Panc1 (cell line): Measurements from ENCODE around the gene SUSD2. TPM values are rescaled to one million over a fixed set of nuclear protein-coding genes. Genes with fewer than 3 reads are reported as not detected.
A peak's percentile ranks its signal among the peaks of the same experiment; 100 is the strongest.

Experiments
- ATAC-seq: fragments of 200-7000 bp; cut with Tn5 transposase; 2 replicates; pipeline ENCODE4 v1.9.1; 2020; ENCODE audit warnings: mild to moderate bottlenecking, moderate library complexity
- BruUV-seq: library from RNA; stranded (reverse); fragments of 400-500 nt; replicated peaks from 2 replicates; lab custom pipeline; 2021; lab: Mats Ljungman, UMichigan
- CTCF ChIA-PET: fragments of 300-600 bp; sonication (Branson Sonifier 250); formaldehyde crosslinking; loops from one replicate; lab custom pipeline; 2022; ENCODE audit warnings: antibody characterized with exemption; lab: Charles Lee
- POLR2A ChIA-PET: fragments of 300-600 bp; sonication (Branson Sonifier 250); formaldehyde crosslinking; loops from one replicate; lab custom pipeline; 2022; ENCODE audit warnings: antibody characterized with exemption; lab: Charles Lee
- DNase-seq: peaks from one replicate; pipeline ENCODE4 v3.0.0-alpha.2; 2010; ENCODE audit warnings: low read depth, low spot score
- H3K27ac ChIP-seq: 2 replicates; pipeline ENCODE4 v1.5.1; 2011; ENCODE audit warnings: mild to moderate bottlenecking, low read length, inconsistent platforms
- H3K27me3 ChIP-seq: fragments of 200-500 bp; sonication (Bioruptor generic); 2 replicates; pipeline ENCODE4 v1.6.0; 2014; ENCODE audit warnings: low read length, inconsistent platforms; ENCODE audit not compliant: control insufficient read depth, insufficient read depth
- H3K36me3 ChIP-seq: fragments of 200-500 bp; sonication (Bioruptor generic); 2 replicates; pipeline ENCODE4 v1.5.1; 2014; ENCODE audit warnings: inconsistent platforms, mild to moderate bottlenecking, low read length, moderate library complexity; ENCODE audit not compliant: control insufficient read depth, insufficient read depth
- H3K4me1 ChIP-seq: 2 replicates; pipeline ENCODE4 v1.5.1; 2011; ENCODE audit warnings: inconsistent platforms, mild to moderate bottlenecking, low read length, moderate library complexity; ENCODE audit not compliant: control insufficient read depth, insufficient read depth
- H3K4me3 ChIP-seq, 2 experiments: 2 replicates each; pipeline ENCODE4 v1.5.1; 2011 to 2012; ENCODE audit warnings: low read depth in 2 of 2, low read length in 2 of 2, mild to moderate bottlenecking in 2 of 2, inconsistent platforms in 1 of 2, moderate library complexity in 1 of 2
- H3K9me3 ChIP-seq: fragments of 200-500 bp; sonication (Bioruptor generic); 2 replicates; pipeline ENCODE4 v1.5.1; 2014; ENCODE audit warnings: low read depth, mild to moderate bottlenecking, inconsistent platforms, low read length, moderate library complexity; ENCODE audit not compliant: control insufficient read depth, insufficient read depth
- CTCF ChIP-seq: fragments of 450-650 bp; IDR thresholded peaks from 2 replicates; pipeline ENCODE4 v1.5.1; 2017; ENCODE audit warnings: mild to moderate bottlenecking
- POLR2AphosphoS5 ChIP-seq: IDR thresholded peaks from 2 replicates; pipeline ENCODE4 v1.6.1; 2012; ENCODE audit warnings: mild to moderate bottlenecking, low read depth, low read length, moderate library complexity
- REST ChIP-seq, 2 experiments: IDR thresholded peaks; 2 replicates each; pipeline ENCODE4 v1.6.1; 2011 to 2012; ENCODE audit warnings: low read depth in 2 of 2, control low read depth in 1 of 2, low read length in 1 of 2, mild to moderate bottlenecking in 1 of 2, moderate library complexity in 1 of 2; ENCODE audit not compliant: insufficient read depth in 1 of 2
- SIN3A ChIP-seq: IDR thresholded peaks from 2 replicates; pipeline ENCODE4 v1.6.1; 2012; ENCODE audit warnings: low read depth, mild to moderate bottlenecking, low read length, moderate library complexity, borderline replicate concordance; ENCODE audit not compliant: insufficient read depth
- TCF7L2 ChIP-seq: IDR thresholded peaks from 2 replicates; pipeline ENCODE4 v1.6.1; 2011; ENCODE audit warnings: mild to moderate bottlenecking, low read depth, low read length, inconsistent platforms
- in situ Hi-C: cut with HindIII; loops from 2 replicates; pipeline ENCODE4 v1.10.0; 2016; ENCODE audit warnings: low sequenced_read_pairs, low pct_unique_long_range_greater_than_20kb
- intact Hi-C: fragments of 100-400 bp; cut with micrococcal nuclease; formaldehyde crosslinking; loops from one replicate; pipeline ENCODE4 v1.10.0; 2022; ENCODE audit not compliant: unreplicated experiment
- total RNA-seq: library from RNA; stranded (reverse); gene quantifications from one replicate; pipeline ENCODE4 v1.2.1, GENCODE V29; 2021; ENCODE audit not compliant: unreplicated experiment

Gene SUSD2
- total RNA-seq, 1 experiment from 2014 or later = 10.6 TPM

- in situ Hi-C loops (no loop called here), intact Hi-C loops (no loop called here)
- H3K27me3 ChIP-seq = no peaks in the 10 kb centered on the region
- TF ChIP-seq CTCF (peak; percentile 66), POLR2AphosphoS5 (no peak)
- H3K4me1 ChIP-seq = peaks cover 3% of the 10 kb centered on the region; the same call in 1 of the 2 replicates
- no peaks in the 10 kb centered on the region for H3K9me3 ChIP-seq
- DNase-seq (no peak), ATAC-seq (no peak)
- POLR2A ChIA-PET = no interaction called here
- BruUV-seq = no TSS peak
- CTCF ChIA-PET = interaction anchor here (0.5 to 0.7 kb wide), 5 partner anchors 38 to 328 kb away, joined by 7 to 15 read pairs (median 8); no protein-coding TSS in a partner anchor
- H3K27ac ChIP-seq = no peak overlapping the region
- H3K36me3 ChIP-seq = no peaks in the 10 kb centered on the region
- H3K4me3 ChIP-seq = no peak overlapping the region
Measured at GRCh38 chr22:24178502-24179440, 2.5 kb upstream of the SUSD2 start.

GRCh38 chr22:24179478-24180210 is 1.6 kb upstream of the SUSD2 start:
- CTCF ChIA-PET = interaction anchor here (0.5 to 0.7 kb wide), 3 partner anchors 118 to 327 kb away, joined by 7 to 12 read pairs (median 8); no protein-coding TSS in a partner anchor

More at GRCh38 chr22:24179478-24180210, 1.6 kb upstream of the SUSD2 start:
- in situ Hi-C loops (no loop called here), intact Hi-C loops (no loop called here)
- POLR2A ChIA-PET = no interaction called here
- DNase-seq (no peak), ATAC-seq (no peak)
- no peak for TF ChIP-seq CTCF
- TF ChIP-seq SIN3A = no peak
- no peak for TF ChIP-seq REST (IDR thresholded peaks at IDR 0.05; ENCODE audit: insufficient read depth in 1 of 2, low read depth in 2 of 2, low read length in 1 of 2)
- TF ChIP-seq POLR2AphosphoS5 = no peak
- TF ChIP-seq TCF7L2 = no peak
- H3K27ac ChIP-seq = no peak overlapping the region
- no peaks in the 10 kb centered on the region for H3K27me3 ChIP-seq
- no peaks in the 10 kb centered on the region for H3K9me3 ChIP-seq
- peaks cover 3% of the 10 kb centered on the region; the same call in 1 of the 2 replicates for H3K4me1 ChIP-seq
- no peak overlapping the region for H3K4me3 ChIP-seq
- no peaks in the 10 kb centered on the region for H3K36me3 ChIP-seq
- BruUV-seq = no TSS peak
